Neural progenitor cell (in vitro differentiated cells): ENCODE data around the gene EIF4G3.

Experiments used
- CTCF ChIP-seq: fragments of 200-600 bp; sonication (generic); IDR thresholded peaks from 2 replicates; pipeline ENCODE4 v1.5.1; 2017; ENCODE audit warnings: antibody characterized with exemption, mild to moderate bottlenecking
- EZH2 ChIP-seq: fragments of 200-600 bp; sonication (generic); IDR thresholded peaks from 2 replicates; pipeline ENCODE4 v1.6.1; 2017; ENCODE audit warnings: antibody characterized with exemption, mild to moderate bottlenecking, moderate library complexity

GRCh38 chr1:20787840-20788795 is 388.6 kb downstream of the EIF4G3 start:
- no peak for TF ChIP-seq CTCF
- no peak for TF ChIP-seq EZH2
